ENCODE measurements around the gene UBE2B. TPM values are rescaled to one million over a fixed set of nuclear protein-coding genes. Genes with fewer than 3 reads are reported as not detected.

Gene UBE2B
- total RNA-seq, 1 donor from 2014 or later = 106 TPM

GRCh38 chr5:134423376-134423775 lies 52.0 kb downstream of the UBE2B start:
- no peaks in the 10 kb centered on the region for H3K27me3 ChIP-seq (ENCODE audit: low read depth)
- H3K36me3 ChIP-seq = no peaks in the 10 kb centered on the region
- DNase-seq (no peak), ATAC-seq (no peak)
- H3K9me3 ChIP-seq = peaks cover 4% of the 10 kb centered on the region
- no peak overlapping the region for H3K4me3 ChIP-seq
- H3K4me1 ChIP-seq = no peaks in the 10 kb centered on the region
- intact Hi-C loops (cut with DNase I) = no loop called here
- TF ChIP-seq, protein P1, sequence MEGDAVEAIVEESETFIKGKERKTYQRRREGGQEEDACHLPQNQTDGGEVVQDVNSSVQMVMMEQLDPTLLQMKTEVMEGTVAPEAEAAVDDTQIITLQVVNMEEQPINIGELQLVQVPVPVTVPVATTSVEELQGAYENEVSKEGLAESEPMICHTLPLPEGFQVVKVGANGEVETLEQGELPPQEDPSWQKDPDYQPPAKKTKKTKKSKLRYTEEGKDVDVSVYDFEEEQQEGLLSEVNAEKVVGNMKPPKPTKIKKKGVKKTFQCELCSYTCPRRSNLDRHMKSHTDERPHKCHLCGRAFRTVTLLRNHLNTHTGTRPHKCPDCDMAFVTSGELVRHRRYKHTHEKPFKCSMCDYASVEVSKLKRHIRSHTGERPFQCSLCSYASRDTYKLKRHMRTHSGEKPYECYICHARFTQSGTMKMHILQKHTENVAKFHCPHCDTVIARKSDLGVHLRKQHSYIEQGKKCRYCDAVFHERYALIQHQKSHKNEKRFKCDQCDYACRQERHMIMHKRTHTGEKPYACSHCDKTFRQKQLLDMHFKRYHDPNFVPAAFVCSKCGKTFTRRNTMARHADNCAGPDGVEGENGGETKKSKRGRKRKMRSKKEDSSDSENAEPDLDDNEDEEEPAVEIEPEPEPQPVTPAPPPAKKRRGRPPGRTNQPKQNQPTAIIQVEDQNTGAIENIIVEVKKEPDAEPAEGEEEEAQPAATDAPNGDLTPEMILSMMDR (IDR thresholded peaks at IDR 0.05) = no peak
- no peak overlapping the region for H3K27ac ChIP-seq

DNA sequence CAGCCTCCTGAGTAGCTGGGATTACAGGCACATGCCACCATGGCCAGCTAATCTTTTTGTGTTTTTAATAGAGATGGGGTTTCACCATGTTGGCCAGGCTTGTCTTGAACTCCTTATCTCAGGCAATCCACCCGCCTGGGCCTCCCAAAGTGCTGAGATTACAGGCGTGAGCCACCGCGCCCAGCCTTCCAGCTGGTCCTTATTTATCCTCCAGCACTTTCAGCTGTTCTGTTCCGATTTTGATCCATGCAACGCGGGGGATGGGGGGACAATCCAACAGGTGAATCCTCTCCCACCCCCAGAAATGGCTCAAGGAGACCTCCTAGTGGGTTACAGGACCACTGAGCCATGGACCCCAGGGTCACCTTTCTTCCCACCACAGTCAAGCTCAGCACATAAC lies 55.0 kb downstream of the UBE2B start:
- H3K4me3 ChIP-seq = no peak overlapping the region
- DNase-seq = no peak
- H3K4me1 ChIP-seq = no peaks in the 10 kb centered on the region
- H3K36me3 ChIP-seq = no peaks in the 10 kb centered on the region
- H3K27ac ChIP-seq = no peak overlapping the region
- intact Hi-C loops (cut with DNase I) = no loop called here
- no peaks in the 10 kb centered on the region for H3K27me3 ChIP-seq (ENCODE audit: low read depth)
- TF ChIP-seq, protein P1 (IDR thresholded peaks at IDR 0.05) = no peak
- ATAC-seq = no peak
- no peaks in the 10 kb centered on the region for H3K9me3 ChIP-seq

- H3K36me3 ChIP-seq = no peaks in the 10 kb centered on the region
- ATAC-seq (no peak), DNase-seq (no peak)
- H3K27me3 ChIP-seq (ENCODE audit: low read depth) = no peaks in the 10 kb centered on the region
- H3K9me3 ChIP-seq = no peaks in the 10 kb centered on the region
- no peak overlapping the region for H3K4me3 ChIP-seq
- intact Hi-C loops (cut with DNase I) = no loop called here
- TF ChIP-seq, protein P1 (IDR thresholded peaks at IDR 0.05) = no peak
- no peak overlapping the region for H3K27ac ChIP-seq
- H3K4me1 ChIP-seq = no peaks in the 10 kb centered on the region
These were observed 56.2 kb downstream of the UBE2B start for GRCh38 chr5:134427540-134428041.

GRCh38 chr5:134430001-134430569 lies 58.7 kb downstream of the UBE2B start:
- ATAC-seq = no peak

GRCh38 chr5:134432174-134432573 lies 60.8 kb downstream of the UBE2B start:
- intact Hi-C loops (cut with DNase I) = no loop called here
- no peak overlapping the region for H3K27ac ChIP-seq

More at GRCh38 chr5:134430001-134430569, 58.7 kb downstream of the UBE2B start:
- Histone ChIP-seq H3K9me3 (no peaks in the 10 kb centered on the region), H3K27me3 (ENCODE audit: low read depth) (no peaks in the 10 kb centered on the region), H3K27ac (no peak overlapping the region), H3K4me1 (no peaks in the 10 kb centered on the region), H3K36me3 (no peaks in the 10 kb centered on the region), H3K4me3 (no peak overlapping the region)
- DNase-seq = no peak
- TF ChIP-seq, protein P1 (IDR thresholded peaks at IDR 0.05) = no peak
- intact Hi-C loops (cut with DNase I) = no loop called here

More at GRCh38 chr5:134432174-134432573, 60.8 kb downstream of the UBE2B start:
- Histone ChIP-seq H3K4me3 (no peak overlapping the region), H3K36me3 (no peaks in the 10 kb centered on the region), H3K27me3 (ENCODE audit: low read depth) (no peaks in the 10 kb centered on the region), H3K4me1 (peaks cover 11% of the 10 kb centered on the region), H3K9me3 (no peaks in the 10 kb centered on the region)
- TF ChIP-seq, protein P1 (IDR thresholded peaks at IDR 0.05) = no peak
- ATAC-seq = no peak
- no peak for DNase-seq
